Measurements from ENCODE around the gene ACTRT2. TPM values are rescaled to one million over a fixed set of nuclear protein-coding genes. Genes with fewer than 3 reads are reported as not detected.

The ACTRT2 gene
- total RNA-seq, 1 donor = not detected

- no peak for DNase-seq (ENCODE audit: low read depth in 2 of 3, low spot score in 2 of 3)
Measured at GRCh38 chr1:3050603-3051002, 29.3 kb downstream of the ACTRT2 start.

DNA sequence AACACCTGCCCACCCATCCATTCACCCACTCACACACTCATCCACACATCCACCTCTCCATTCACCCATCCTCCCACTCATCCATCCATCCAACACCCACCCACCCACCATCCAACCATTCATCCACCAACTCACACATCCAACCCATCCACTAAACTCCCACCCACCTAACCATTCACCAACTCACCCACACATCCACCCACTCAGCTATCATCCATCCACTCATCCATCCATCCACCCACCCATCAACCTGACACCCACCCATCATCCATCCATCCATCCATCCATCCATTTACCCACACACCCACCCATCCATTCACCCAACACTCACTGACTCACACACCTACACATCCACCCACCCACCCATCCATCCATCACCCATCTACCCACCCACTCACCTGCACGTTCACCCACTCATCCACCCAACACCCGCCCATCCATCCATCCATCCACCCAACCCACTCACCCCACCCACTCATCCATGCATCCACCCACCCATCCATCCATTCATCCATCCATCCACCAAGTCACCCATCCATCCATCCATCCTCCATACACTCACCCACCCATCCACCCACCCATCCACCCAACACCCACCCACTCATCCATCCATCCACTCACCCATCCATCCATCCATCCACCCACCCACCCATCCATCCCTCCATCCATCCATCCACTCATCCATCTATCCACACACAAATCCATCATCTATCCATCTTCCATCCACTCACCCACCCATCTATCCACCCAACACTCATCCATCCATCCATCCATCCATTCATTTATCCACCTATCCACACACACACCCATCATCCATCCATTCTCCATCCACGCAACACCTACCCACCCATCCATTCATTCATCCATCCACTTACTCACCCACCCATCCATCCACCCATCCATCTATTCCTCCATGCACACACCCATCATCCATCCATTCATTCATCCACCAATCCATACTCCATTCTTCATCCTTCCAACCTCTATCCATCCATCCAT lies 30.3 kb downstream of the ACTRT2 start:
- no peak for DNase-seq (ENCODE audit: low read depth in 2 of 3, low spot score in 2 of 3)

GRCh38 chr1:3052501-3052900 lies 31.2 kb downstream of the ACTRT2 start:
- DNase-seq (ENCODE audit: low read depth in 2 of 3, low spot score in 2 of 3) = no peak

- no peak for DNase-seq (ENCODE audit: low read depth in 2 of 3, low spot score in 2 of 3)
Measured at GRCh38 chr1:3053366-3053980, 32.2 kb downstream of the ACTRT2 start.

DNA sequence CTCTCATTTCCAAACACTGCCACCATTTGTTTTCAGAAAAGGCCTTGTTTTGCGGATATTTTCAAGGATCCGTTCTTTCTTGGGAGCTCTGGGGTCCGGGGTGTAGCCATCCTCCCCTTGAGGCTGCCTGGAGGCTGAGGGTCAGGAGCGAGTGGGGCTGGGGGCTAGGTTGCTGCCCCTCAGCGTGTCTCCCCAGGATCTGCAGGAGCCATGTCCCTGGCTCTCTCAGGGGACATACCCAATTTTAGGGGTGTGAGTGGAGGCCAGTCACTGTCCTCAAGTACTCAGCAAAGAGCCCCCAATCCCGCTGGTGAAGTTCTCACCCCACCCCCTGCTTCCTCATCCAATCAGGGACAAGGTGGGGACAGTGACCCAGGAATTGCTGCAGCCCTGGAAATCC lies 32.7 kb downstream of the ACTRT2 start:
- DNase-seq (ENCODE audit: low read depth in 2 of 3, low spot score in 2 of 3) = no peak

DNA sequence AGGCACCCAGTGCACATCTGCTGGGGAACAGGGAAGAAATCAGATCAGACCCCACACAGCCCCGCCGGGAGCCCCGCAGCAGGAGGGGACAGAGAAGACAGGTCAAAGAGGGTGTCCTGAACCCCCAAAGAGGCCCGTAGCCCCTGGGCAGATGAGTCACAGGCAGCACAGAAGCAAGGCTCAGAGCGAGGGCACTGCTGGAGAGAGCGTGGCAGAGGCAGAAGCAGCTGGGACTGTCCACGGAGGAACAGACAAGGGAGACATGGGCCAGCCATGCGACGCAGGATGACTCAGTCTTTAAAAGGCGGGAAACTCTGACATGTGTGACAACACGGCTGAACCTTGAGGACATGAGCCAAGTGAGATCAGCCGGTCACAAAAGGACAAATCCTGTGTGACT lies 33.2 kb downstream of the ACTRT2 start:
- DNase-seq (ENCODE audit: low read depth in 2 of 3, low spot score in 2 of 3) = no peak

GRCh38 chr1:3055051-3055450 lies 33.8 kb downstream of the ACTRT2 start:
- DNase-seq (ENCODE audit: low read depth in 2 of 3, low spot score in 2 of 3) = no peak

GRCh38 chr1:3056641-3057040 lies 35.4 kb downstream of the ACTRT2 start:
- DNase-seq (ENCODE audit: low read depth in 2 of 3, low spot score in 2 of 3) = no peak

DNA sequence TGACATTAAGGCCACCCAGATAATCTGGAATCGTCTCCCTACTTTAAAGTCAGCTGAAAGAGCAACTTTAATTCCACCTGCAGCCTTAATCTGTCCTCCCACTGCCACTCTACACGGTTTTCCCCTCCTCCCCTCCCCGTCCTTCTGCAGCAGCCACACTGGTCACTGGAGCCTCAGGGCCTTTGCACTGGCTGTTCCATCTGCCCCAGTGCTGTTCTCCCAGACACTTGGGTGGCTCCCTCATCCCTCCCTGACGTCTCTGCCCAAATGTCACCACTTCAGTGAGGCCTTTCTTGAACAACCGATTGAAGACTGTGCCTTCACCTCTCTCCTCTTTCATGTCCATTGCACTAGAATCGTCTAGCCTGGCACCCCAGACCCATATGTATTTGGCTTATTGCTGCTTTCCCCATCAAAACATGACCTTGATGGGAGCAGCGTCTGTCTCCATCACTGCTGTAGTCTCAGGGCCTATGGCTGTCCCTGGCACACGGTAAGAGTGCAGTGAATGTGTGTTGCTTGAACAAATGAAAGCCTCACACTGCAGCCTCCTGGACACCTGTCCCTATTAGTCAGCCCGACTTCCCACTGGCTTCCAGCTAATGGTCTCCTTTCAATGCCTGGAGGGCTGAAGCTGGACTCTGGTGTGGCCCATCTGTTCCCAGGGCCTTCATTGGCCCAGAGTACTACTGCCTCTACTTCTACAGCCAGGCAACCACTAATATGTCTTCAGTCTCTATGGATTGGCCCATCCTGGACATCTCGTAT lies 37.2 kb downstream of the ACTRT2 start:
- DNase-seq (ENCODE audit: low read depth in 2 of 3, low spot score in 2 of 3) = no peak

DNA sequence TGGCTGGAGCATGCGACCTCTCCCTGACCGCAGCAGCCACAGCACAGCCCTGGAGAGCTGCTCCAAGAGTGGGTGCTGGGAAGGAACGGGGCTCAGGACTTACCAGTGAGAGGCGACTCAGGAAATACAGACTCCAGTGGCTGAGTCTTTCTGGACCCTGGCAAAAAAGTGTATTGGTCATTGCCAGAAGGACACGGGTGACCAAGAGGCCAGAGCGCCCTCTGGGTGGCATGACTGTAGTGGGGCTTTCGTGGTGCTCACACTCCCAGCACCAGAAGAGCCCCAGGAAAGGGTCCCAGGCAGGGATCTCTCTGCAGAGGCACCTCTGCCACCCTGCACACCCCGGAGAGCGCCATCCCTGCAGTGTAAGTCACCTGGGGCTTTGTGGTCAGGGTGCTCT lies 38.9 kb downstream of the ACTRT2 start:
- DNase-seq (ENCODE audit: low read depth in 2 of 3, low spot score in 2 of 3) = no peak

DNA sequence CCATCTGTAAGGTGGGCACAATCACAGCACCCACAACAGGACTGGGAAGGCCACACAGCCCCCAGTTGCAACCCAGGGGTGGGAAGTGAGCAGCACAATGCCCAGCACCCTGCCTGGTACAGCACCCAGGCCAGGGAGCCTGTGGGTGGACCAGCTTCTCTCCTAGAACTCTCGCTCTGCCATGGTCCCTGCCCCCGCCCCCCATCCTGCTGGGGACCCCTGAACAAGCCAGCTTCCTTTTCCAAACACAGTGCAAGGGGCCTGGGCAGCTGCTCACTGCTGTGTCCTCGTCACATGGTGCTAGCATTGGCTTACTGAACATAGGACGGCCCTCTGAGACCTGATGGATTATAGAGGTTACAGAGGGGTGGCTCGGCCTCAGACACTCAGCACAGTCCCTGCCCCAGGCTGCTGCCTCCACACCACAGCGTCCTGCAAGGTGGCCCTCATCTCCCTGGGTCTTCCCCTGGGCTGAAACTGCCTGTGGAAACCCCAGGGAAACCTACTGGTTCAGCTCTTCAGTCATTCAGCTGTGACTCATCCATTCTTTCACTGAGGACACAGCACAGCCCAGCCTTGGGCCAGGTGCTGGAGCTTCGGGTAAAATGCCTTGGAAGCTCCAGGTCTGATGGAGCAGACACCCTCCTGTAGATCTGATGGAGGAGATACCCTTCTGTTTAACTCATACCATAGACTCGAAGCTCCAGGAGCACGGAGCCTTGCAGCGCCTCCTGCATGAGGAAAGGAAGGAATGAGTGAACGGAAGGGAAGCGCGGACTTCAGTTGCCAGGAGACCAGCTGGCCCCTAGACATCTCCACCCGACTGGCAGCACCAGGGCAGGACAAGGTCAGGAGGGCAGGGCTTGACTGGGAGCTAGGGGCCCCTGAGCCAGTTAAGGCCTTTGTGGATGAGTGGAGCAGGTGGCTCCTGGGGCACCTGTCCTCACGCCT lies 39.6 kb downstream of the ACTRT2 start:
- no peak for DNase-seq (ENCODE audit: low read depth in 2 of 3, low spot score in 2 of 3)

- DNase-seq (ENCODE audit: low read depth in 2 of 3, low spot score in 2 of 3) = no peak
Measured at GRCh38 chr1:3061566-3061965, 40.3 kb downstream of the ACTRT2 start.

- DNase-seq (ENCODE audit: low read depth in 2 of 3, low spot score in 2 of 3) = no peak
Measured at GRCh38 chr1:3061981-3062615, 40.8 kb downstream of the ACTRT2 start.

DNA sequence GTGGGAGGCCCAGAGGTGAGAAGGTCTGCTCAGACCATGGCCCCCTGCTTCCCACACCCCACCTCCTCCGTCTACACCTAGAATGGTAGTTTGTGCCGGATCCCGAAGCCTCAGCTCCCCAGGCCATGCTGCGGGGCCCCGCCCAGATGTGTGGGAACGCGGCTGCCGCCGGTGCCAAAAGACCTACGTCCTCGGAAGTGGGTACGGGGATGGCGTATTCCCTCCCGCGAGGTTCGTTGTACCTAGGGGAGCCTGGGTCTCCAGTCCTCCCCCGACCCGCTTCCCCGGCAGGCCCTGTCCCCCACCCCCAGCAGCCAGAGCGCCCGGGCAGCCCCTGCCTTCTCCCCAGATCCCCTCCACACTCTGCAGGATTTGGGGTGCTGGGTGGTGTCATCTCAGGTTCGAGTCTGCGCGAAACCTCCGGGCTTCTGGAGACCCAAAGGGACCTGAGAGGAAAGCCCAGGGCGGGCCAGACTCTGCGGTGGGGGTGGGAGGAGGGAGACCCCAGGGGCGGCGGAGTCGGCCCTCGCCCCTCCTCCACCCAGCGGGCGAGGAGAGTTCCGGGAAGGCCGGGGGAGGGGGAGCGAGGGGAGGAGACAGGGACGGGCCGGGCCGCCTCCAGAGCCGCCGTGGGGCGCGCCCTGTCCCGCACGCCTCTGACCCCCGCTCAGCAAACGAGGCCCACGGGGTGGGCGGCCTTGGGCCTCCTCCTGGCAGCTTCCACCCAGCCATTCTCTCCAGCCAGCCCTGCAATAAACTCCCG lies 41.5 kb downstream of the ACTRT2 start:
- no peak for DNase-seq (ENCODE audit: low read depth in 2 of 3, low spot score in 2 of 3)

GRCh38 chr1:3063379-3064295 lies 42.4 kb downstream of the ACTRT2 start:
- DNase-seq (ENCODE audit: low read depth in 2 of 3, low spot score in 2 of 3) = no peak

GRCh38 chr1:3064296-3064850 lies 43.1 kb downstream of the ACTRT2 start:
- DNase-seq (ENCODE audit: low read depth in 2 of 3, low spot score in 2 of 3) = no peak

GRCh38 chr1:3064901-3065300 lies 43.6 kb downstream of the ACTRT2 start:
- DNase-seq (ENCODE audit: low read depth in 2 of 3, low spot score in 2 of 3) = no peak

GRCh38 chr1:3065396-3065795 lies 44.1 kb downstream of the ACTRT2 start:
- DNase-seq (ENCODE audit: low read depth in 2 of 3, low spot score in 2 of 3) = no peak
